ENCODE data around the gene MET. TPM values are rescaled to one million over a fixed set of nuclear protein-coding genes. Genes with fewer than 3 reads are reported as not detected.
A peak's percentile ranks its signal among the peaks of the same experiment; 100 is the strongest.

MET gene
- total and polyA plus RNA-seq, 2 of the 13 experiments (the other 11 are each of a cell fraction or from before 2014, with no cell fraction given): 21.8 to 31.5 TPM

GRCh38 chr7:116806046-116806944, 134.3 kb downstream of the MET start (continued):
- TF ChIP-seq CSRNP1 (CRISPR knock-in tag; IDR thresholded peaks at IDR 0.05): no peak
- TF ChIP-seq PRDM15 (CRISPR knock-in tag; IDR thresholded peaks at IDR 0.05): no peak
- TF ChIP-seq ZNF343 (CRISPR knock-in tag; IDR thresholded peaks at IDR 0.05): no peak
- no peak for TF ChIP-seq KIAA2018 (CRISPR knock-in tag; IDR thresholded peaks at IDR 0.05; ENCODE audit: borderline replicate concordance)
- no peak for TF ChIP-seq ETS1 (CRISPR knock-in tag; IDR thresholded peaks at IDR 0.05)
- no peak for TF ChIP-seq PHF8 (CRISPR knock-in tag; IDR thresholded peaks at IDR 0.05)
- 0 out of 2 replicates have a peak, but pooled peaks have one; percentile 52 for TF ChIP-seq ESRRA (CRISPR knock-in tag; IDR thresholded peaks at IDR 0.05; ENCODE audit: low read depth)
- no peak for TF ChIP-seq ATAD3A (CRISPR knock-in tag; IDR thresholded peaks at IDR 0.05)
- TF ChIP-seq ZNF282 (IDR thresholded peaks at IDR 0.05; ENCODE audit: partially characterized antibody): no peak
- no peak for TF ChIP-seq HNRNPUL1 (IDR thresholded peaks at IDR 0.05; ENCODE audit: low read depth, low read length)

Measured in HepG2 (cell line).